HFF-Myc (cell line): ENCODE results near the gene LMX1A.

Experiments used
- DNase-seq: peaks from one replicate; pipeline ENCODE4 v3.0.0-alpha.2; 2011; ENCODE audit warnings: low read depth; ENCODE audit errors: extremely low read depth
- H3K4me3 ChIP-seq: replicated peaks from 2 replicates; pipeline ENCODE4 v1.5.1; 2011; ENCODE audit warnings: low read depth, mild to moderate bottlenecking, control low read depth, low read length
- CTCF ChIP-seq: IDR thresholded peaks from 2 replicates; pipeline ENCODE4 v1.5.1; 2012; ENCODE audit warnings: mild to moderate bottlenecking, low read depth, low read length, control low read depth; ENCODE audit errors: missing control alignments

Gene LMX1A

DNA sequence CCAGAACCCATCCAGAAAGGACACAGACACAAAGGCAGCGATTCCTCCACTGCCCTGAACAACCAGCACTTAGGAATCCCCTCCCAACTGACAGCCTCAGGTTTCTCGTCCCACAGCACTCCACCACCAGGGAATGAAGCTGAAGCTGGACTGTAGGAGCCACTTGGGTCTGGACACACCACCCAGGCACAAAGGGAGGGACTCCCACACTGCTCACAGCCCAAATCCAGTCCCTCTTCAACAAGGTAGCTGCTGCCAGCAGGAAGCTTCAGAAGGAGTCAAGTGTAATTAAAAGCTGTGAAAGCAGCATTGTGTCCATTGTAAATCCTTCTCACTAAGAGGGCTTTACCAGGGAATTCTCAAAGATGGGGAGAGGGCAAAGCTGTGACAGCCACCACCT lies 29.0 kb downstream of the LMX1A start:
- DNase-seq: no peak
- no peak for TF ChIP-seq CTCF
- H3K4me3 ChIP-seq: no peak overlapping the region

- TF ChIP-seq CTCF: no peak
- H3K4me3 ChIP-seq: no peak overlapping the region
- DNase-seq: no peak
Observed at GRCh38 chr1:165325460-165326203, 30.9 kb downstream of the LMX1A start.

GRCh38 chr1:165324050-165324449 lies 32.5 kb downstream of the LMX1A start:
- TF ChIP-seq CTCF: no peak
- H3K4me3 ChIP-seq: no peak overlapping the region
- no peak for DNase-seq

DNA sequence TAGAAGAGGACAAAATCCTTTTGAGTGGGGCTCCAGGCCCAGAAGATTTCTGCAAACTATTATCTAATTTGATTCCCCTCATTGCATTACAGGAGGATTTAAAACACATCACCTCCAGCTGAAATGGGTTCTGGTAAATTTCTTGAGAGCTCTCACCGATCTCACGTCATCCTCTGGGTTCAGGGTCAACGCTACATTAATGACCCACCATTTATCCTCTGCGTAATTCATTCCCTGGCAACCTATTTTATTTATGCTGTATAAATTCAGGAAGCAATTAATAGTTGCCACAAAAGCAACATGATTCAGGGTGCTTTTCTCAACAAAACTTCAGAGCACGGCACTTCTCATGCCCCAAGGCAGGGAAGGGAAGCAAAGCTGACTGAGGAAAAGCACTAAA lies 38.9 kb downstream of the LMX1A start:
- H3K4me3 ChIP-seq: no peak overlapping the region

GRCh38 chr1:165316153-165316772 lies 40.3 kb downstream of the LMX1A start:
- TF ChIP-seq CTCF: no peak
- H3K4me3 ChIP-seq: no peak overlapping the region
- no peak for DNase-seq

More for the DNA sequence above, 38.9 kb downstream of the LMX1A start:
- TF ChIP-seq CTCF: no peak
- DNase-seq: no peak

GRCh38 chr1:165315481-165315880 lies 41.0 kb downstream of the LMX1A start:
- DNase-seq: no peak
- H3K4me3 ChIP-seq: no peak overlapping the region
- TF ChIP-seq CTCF: no peak
